GM21390 (cell line): ENCODE measurements around the gene CASKIN2.
"Not testable (repeated sequence)": the region's sequence is repeated elsewhere in the genome, so short reads cannot be mapped to it uniquely, and the experiment has no call there.

Experiments
- ATAC-seq: cut with Tn5 transposase; IDR thresholded peaks from one replicate; pipeline ENCODE4 v1.9.1; 2021; ENCODE audit not compliant: unreplicated experiment

The CASKIN2 gene

GRCh38 chr17:75473246-75473645, 42.1 kb downstream of the CASKIN2 start:
- no peak for ATAC-seq

- ATAC-seq = no peak
These were observed 43.2 kb downstream of the CASKIN2 start for GRCh38 chr17:75472119-75472518.

DNA sequence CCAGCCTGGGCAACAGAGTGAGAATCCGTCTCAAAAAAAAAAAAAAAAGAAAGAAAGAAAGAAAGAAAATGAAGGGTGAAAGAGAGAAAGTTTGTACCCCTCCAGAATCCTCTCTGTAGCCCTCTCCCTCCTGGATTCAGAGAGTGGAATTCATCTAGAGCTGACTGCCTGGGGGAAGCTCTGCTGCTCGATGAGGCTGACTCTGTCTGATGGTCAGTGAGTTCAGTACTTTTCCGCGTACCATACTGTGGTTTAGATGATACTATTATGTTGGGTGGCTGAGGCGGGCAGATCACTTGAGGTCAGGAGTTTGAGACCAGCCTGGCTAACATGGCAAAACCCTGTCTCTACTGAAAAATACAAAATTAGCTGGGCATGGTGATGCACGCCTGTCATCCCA, 44.1 kb downstream of the CASKIN2 start:
- no peak for ATAC-seq

- no peak for ATAC-seq
These were observed 46.5 kb downstream of the CASKIN2 start for GRCh38 chr17:75468779-75469373.

DNA sequence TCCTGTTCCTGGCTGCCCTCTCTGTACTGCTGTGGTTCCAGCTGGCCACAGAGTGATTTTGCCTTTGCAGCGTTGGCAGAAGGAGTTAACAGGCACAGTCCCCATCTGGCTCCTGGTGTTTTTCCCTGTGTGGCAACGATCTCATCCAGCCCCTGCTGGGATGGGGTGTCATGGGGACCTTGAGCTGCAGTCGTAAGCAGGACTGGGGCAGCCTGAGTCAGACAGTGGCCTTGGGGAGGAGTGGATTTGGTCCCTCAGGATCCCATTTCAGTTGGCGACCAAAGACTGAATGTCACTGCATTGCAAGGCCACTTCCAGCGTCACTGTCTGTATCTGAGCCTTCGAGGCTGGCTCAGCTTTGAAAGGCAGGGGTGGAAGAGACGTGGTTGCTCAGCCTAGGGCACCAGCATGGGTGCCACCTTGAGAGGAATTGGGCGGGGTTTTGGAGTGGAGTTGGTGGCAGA, 47.0 kb downstream of the CASKIN2 start:
- ATAC-seq = no peak

DNA sequence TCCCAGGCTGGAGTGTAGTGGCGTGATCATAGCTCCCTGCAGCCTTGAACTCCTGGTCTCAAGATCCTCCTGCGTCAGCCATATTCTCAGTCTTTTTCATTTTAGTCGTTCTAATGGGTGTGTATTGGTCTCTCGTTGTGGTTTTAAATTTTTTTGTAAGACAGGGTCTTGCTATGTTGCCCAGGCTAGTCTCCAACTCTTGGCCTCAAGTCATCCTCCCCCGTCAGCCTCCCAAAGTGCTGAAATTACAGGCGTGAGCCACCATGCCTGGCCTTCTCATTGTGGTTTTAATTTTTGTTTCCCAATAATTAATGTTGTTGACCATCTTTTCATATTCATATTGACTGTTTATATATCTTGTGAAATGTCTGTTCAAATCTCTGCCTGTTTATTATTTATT, 50.3 kb downstream of the CASKIN2 start:
- ATAC-seq = no peak

- no peak for ATAC-seq
These were observed 51.7 kb downstream of the CASKIN2 start for GRCh38 chr17:75463603-75464002.

DNA sequence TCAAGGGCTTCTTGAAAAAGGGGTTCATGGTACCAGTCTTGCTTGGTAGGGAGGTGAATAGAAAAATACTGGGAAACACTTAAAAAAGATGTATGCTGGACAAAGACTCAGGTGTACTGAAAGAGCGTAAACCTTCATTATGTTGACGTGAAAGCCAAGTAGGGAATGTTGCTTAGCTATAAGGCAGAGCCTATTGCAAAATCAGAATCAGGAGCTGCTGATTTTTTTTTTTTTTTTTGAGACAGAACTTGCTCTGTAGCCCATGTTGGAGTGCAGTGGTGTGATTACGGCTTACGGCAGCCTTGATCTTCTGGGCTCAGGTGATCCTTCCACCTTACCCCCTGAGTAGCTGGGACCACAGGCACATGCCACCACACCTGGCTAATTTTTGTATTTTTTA, 55.0 kb downstream of the CASKIN2 start:
- ATAC-seq = no peak

- ATAC-seq = no peak
These were observed 55.6 kb downstream of the CASKIN2 start for GRCh38 chr17:75459590-75460267.

DNA sequence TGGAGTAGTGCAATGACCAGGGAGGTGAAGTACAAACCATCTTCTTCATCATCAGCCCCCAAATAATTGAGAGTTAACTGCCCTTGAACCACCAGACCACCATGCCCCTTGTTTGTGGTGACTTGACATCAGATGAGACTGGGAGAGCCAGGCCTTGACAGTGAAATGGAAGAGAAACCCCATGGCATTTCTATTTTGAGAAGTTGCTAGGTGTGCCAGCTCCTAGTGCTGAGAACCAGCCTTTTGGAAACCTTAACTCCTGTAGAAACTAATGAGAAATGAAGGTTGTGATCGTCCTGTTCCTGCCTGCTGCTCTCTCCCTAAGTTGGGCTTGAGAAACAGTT, 56.1 kb downstream of the CASKIN2 start:
- no peak for ATAC-seq

DNA sequence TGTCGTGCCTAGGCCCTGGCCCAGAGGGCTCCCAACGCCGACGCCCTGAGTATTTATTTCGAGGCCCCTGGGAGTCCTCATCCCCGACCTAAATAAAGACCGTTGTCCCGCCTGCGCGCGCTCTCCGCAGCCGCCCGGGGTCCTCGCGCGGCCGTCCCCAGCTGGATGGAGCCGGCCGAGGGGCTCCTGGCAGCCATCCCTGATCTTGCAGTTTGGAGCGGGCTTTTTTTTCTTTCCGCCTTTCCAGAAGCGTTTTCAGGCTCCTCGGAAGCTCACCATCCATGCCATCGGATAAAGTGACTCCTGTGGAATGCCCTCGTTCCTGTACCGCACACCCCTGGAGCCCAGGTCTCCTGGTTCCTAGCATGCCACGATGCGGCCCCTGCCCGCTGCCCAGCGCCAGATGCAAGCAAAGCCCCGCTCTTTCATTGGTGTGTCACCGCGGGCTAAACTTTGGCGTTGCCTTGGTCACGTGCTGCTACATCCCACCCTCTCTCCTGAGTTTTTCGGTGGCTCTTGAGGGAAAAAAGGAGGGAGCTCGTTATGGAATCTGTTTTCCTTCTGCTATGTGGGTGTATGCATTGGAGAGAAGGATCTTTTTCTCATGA, 58.2 kb downstream of the CASKIN2 start:
- ATAC-seq = no peak

- ATAC-seq = peak; percentile 93
These were observed 58.8 kb downstream of the CASKIN2 start, which contains the start of gene TMEM94 for GRCh38 chr17:75456417-75457046. Gene TMEM94, plus strand, starts transcription at chr17:75456635. Its CDS starts 15,271 bp downstream, at chr17:75471906.

DNA sequence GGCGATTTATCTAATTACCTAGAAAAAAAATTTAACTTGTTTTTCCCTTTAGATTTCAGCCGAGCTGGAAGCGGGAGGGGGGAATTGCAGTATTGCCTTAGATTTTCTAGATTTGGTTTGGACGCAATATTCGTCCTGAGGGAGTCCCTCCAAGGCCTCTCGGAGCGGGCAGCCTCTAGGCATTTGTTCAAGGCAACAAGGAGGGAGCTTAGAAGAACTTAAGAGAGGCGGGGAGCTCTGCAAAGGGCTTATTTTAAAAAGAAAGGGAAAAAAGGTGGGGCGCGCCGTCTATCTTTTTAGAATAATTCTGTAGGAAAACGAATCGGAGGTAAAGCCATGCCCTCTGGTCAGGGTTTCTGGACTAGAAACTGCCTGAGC, 59.3 kb downstream of the CASKIN2 start:
- ATAC-seq = no peak

GRCh38 chr17:75454672-75455071, 60.7 kb downstream of the CASKIN2 start:
- not testable (repeated sequence) for ATAC-seq

DNA sequence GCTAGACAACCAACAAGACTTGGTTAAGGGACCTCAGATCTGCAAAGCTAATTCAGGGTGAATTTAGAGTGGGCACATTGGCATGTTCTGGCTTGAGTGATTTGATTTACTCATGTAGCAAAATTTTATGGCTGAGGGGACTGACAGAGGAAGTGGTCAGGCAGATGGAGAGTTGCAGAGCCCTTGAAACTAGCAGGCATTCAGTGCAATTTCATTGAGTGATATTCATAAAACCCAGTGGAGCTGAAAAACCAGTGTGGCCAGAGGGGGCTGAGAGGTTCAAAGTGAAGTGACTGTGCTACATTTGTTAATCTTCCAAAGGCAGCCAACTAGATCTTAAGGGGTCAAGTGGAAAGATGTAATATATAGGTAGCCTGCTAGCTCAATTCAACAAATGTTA, 61.1 kb downstream of the CASKIN2 start:
- ATAC-seq = no peak

DNA sequence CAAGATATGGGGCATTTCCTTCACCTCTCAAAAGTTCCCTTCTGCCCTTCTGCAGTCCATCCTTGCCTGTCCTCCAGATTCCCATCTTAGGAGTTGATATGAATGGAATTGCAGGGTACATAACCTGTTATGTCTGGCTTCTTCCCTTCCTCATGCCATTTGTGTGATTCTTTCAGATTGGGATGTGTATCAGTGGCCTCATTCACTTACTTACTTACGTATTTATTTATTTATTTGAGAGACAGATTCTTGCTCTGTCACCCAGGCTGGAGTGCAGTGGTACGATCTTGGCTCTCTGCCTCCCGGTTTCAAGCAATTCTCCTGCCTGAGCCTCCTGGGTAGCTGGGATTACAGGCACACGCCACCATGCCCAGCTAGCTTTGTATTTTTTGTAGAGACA, 65.1 kb downstream of the CASKIN2 start:
- no peak for ATAC-seq
